GM12864 (cell line): ENCODE data around the gene TEX47.

Experiments used
- DNase-seq: peaks from one replicate; pipeline ENCODE4 v3.0.0-alpha.2; 2011; ENCODE audit warnings: low read depth
- H3K4me3 ChIP-seq: 2 replicates; pipeline ENCODE4 v1.5.1; 2011; ENCODE audit warnings: mild to moderate bottlenecking, low read depth, low read length, control low read depth
- CTCF ChIP-seq: IDR thresholded peaks from 2 replicates; pipeline ENCODE4 v1.5.1; 2011; ENCODE audit warnings: low read depth, mild to moderate bottlenecking, moderate library complexity, low read length, control low read depth, inconsistent platforms; ENCODE audit errors: missing control alignments

TEX47 gene

DNA sequence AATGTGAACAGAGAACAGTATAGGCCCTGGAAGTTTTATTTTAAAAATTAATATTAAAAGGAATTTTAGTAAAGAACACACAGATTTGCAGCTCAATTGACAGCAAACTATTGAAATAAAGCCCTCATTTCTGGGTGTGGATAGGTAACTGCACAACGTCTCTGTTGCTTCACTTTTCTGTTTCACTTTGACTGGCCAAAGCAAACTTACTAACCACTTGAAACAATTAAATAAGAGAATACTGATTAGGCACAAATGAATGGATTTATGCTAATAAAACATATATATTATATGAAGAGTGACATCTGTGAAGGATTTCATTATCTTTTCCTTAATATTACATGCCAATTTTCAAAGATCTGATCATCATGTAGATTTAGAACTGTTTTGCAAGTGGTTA lies 24.1 kb downstream of the TEX47 start:
- no peak for DNase-seq
- TF ChIP-seq CTCF = no peak
- no peak overlapping the region for H3K4me3 ChIP-seq

DNA sequence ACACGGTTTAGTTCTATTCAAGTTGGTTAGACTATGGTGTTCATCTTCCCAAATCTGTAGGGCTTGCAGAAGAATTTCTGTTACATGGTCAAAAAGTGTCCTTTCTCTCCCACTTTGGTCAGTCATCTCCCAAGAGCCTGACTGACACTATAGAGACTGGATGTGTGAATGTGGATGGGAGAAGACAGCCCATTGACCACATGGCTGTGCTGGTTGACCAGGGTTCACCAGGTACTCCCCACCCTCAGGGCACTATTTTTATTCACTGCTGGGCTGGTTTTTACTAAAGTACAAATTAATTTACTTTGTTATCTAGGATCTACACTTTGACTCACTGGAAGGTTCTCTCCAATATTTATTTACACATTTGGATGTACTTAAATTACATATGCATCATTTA lies 33.8 kb downstream of the TEX47 start:
- no peak for DNase-seq
- no peak overlapping the region for H3K4me3 ChIP-seq
- no peak for TF ChIP-seq CTCF

DNA sequence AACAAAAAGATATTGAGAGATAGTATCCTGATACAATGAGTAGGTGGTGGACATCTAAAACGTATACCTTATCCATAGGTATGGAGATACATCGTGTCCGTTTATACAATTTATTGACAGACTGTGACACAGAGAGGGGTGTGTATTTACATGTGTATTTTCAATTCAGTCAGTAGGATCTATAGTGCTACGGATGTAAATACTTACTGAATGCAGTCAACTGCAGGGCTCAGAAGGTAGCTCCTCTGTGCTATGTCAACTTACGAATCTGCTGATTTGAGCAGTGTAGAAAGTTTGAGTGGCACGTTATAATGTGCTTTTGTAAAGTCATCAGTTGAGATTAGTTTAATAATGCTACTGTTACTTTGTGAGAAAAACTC lies 35.4 kb downstream of the TEX47 start:
- TF ChIP-seq CTCF = no peak

DNA sequence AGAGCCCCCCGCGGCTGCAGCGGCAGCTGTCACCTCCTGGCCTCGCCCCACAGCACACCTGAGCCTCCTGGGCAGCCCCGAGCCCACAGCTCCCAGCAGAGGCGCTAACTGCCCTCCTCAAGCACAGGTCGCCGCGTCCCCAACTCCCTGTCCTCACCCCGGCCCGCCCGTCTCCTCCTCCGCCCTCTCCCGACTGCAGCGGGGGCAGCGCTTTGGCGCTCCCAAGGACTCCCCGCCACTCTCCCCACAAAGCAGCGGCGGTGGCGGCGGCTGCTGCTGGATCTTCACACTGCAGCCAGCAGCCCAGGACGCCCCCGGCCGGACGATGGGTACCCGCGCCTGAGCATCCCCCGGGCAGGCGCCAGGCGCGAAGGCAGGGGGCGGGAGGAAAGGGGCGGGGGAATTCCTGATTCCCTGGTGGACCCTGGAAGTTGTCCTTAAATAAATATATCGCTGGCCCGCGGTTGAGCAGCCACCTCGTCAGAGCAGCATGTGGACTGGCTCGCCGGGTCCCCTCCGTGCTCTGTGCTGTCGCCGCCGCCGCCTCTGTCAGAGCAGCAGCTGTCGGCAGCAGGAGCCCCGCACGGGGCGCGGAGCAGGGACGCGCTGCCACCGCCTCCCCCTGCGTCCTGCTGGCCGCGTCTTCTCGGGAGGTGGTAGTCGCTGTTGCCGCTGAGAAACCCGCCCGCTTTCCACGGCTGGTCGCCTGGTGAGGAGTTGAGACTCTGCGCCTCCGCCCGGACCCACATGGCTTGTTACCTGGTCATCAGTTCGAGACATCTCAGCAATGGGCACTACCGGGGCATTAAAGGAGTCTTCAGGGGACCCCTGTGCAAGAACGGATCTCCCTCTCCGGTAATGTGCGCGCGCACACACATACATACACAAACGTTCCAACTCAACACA lies 36.1 kb downstream of the TEX47 start, which contains the start of gene ZNF804B:
ZNF804B (plus strand) TSS at position 471 of the 906 bp plus-strand sequence; CDS start at position 748, 277 bp downstream.
- no peak for DNase-seq
- no peak within 1 kb of the TSS for H3K4me3 ChIP-seq
- TF ChIP-seq CTCF = no peak

More for the DNA sequence above, 35.4 kb downstream of the TEX47 start:
- H3K4me3 ChIP-seq = no peak overlapping the region
- no peak for DNase-seq

DNA sequence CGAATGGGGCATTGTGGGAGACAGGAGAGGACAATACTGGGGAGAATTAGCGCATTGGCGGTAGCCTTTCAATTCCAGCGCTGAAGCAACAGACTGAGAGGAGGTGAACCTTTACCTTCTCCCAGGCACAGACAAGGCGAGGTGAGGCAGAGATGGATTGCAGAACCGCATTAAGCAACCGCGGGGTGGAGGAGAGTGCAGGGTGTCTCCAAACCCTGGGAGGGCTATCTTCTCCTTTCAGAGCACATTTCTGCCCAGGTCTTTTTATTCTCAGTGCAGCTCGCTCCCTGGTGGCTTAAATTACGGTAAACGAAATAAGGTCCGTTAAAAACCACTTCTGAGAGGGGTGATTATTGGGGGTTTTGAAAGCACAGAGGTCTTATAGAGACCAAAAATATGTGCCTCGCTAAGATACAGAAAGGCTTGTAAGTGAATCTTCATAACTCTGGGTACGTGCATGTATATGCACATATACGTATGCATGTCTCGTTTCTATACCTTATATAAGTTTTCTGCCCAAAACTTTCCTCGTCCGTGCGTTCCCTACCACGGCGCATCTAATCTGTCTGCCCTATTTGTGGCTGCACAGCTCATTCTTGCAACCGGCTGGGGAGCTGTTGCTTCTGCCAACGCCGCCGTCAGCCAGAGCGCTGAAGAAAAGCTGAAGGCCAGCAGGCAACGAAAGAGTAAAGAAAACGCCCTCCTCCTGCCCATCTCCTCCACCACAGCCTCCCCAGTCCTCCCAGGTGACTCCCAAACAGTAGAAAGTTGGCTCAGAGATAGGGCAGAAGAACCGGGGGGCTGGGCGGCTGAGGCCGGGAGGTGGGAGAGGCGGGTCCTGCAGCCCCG lies 36.9 kb downstream of the TEX47 start:
- no peak for DNase-seq
- H3K4me3 ChIP-seq = no peak overlapping the region
- TF ChIP-seq CTCF = no peak

DNA sequence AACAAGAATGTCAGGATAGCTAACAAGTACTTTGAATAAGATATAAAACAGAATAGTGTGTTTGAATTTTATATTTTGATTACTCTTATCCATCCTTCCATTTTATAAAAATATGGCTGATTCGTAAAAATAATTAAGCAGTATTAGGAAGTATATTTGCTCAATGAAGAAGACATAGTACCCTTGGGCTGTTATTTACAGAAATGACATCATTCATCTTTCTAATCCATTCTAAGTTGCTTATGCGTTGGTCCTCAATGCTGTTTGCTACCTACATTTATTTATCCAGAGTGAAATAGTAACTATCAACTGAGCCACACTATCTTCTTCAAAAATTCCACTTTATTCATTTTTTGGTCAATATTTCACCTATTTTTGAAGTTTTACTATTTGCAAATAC lies 38.2 kb downstream of the TEX47 start:
- no peak for TF ChIP-seq CTCF
- H3K4me3 ChIP-seq = no peak overlapping the region
- no peak for DNase-seq
